Measurements from ENCODE around the gene DAPK1. TPM values are rescaled to one million over a fixed set of nuclear protein-coding genes. Genes with fewer than 3 reads are reported as not detected.

Gene DAPK1
- total and polyA plus RNA-seq, 10 of the 15 experiments (the other 5 are each of a cell fraction or from before 2014, with no cell fraction given) = 8.2 to 94.7 (median 51.6) TPM

DNA sequence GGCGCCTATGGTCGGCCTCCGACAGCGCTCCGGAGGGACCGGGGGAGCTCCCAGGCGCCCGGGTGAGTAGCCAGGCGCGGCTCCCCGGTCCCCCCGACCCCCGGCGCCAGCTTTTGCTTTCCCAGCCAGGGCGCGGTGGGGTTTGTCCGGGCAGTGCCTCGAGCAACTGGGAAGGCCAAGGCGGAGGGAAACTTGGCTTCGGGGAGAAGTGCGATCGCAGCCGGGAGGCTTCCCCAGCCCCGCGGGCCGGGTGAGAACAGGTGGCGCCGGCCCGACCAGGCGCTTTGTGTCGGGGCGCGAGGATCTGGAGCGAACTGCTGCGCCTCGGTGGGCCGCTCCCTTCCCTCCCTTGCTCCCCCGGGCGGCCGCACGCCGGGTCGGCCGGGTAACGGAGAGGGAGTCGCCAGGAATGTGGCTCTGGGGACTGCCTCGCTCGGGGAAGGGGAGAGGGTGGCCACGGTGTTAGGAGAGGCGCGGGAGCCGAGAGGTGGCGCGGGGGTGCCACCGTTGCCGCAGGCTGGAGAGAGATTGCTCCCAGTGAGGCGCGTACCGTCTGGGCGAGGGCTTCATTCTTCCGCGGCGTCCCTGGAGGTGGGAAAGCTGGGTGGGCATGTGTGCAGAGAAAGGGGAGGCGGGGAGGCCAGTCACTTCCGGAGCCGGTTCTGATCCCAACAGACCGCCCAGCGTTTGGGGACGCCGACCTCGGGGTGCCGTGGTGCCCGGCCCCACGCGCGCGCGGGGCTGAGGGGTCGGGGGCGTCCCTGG lies 561 bp downstream of the DAPK1 start:
- Histone ChIP-seq H3K4me3 (peak overlapping the region; percentile 82), H3K4me2 (ENCODE audit: control insufficient read depth, insufficient read depth) (peak overlapping the region; percentile 62), H3K27ac (ENCODE audit: control insufficient read depth, insufficient read depth) (peak overlapping the region; percentile 85), H3K79me2 (ENCODE audit: control insufficient read depth, insufficient read depth, low read length) (peaks cover 59% of the 10 kb centered on the region), H4K20me1 (ENCODE audit: control insufficient read depth, insufficient read depth) (no peaks in the 10 kb centered on the region), H3K9me3 (replicated peaks; ENCODE audit: control insufficient read depth, insufficient read depth, low read length) (no peaks in the 10 kb centered on the region), H3K36me3 (ENCODE audit: control insufficient read depth in 2 of 2, insufficient read depth in 2 of 2, low read length in 1 of 2) (0 out of 4 replicates have a peak, but pooled peaks cover 0 to 3% of the 10 kb centered on the region in 2 experiments), H3K9ac (ENCODE audit: control insufficient read depth, insufficient read depth, low read length) (peak overlapping the region; percentile 87), H3K4me1 (ENCODE audit: control insufficient read depth, insufficient read depth, low read length) (peaks cover 11% of the 10 kb centered on the region), H2AFZ (ENCODE audit: control insufficient read depth, low read depth, low read length) (peak overlapping the region; percentile 74), H3K27me3 (replicated peaks in 1 of 2; ENCODE audit: control insufficient read depth in 2 of 2, insufficient read depth in 2 of 2, low read length in 1 of 2) (no peaks in the 10 kb centered on the region)
- DNase-seq (ENCODE audit: low read depth, low spot score) (no peak), ATAC-seq (peak; percentile 39), FAIRE-seq (no peak)
- POLR2A ChIA-PET = interaction anchor here (0.8 to 4.2 kb wide), 10 partner anchors 15 to 311 kb away, joined by 3 to 32 read pairs (median 6); no protein-coding TSS in a partner anchor
- in situ Hi-C loops (cut with MboI) = no loop called here
- SMC1A ChIA-PET (ENCODE audit: uncharacterized antibody, unreplicated experiment) = interaction anchor here (0.6 to 4.6 kb wide), 21 partner anchors 12 to 165 kb away, joined by 3 to 43 read pairs (median 5); no protein-coding TSS in a partner anchor
- BruUV-seq (replicated peaks) = no TSS peak
- CTCF ChIA-PET = interaction anchor here (0.7 to 2.0 kb wide), 16 partner anchors 14 to 165 kb away, joined by 3 to 14 read pairs (median 5); no protein-coding TSS in a partner anchor
- RAD21 ChIA-PET (ENCODE audit: unreplicated experiment) = interaction anchor here (0.6 to 3.9 kb wide), 23 partner anchors 14 to 165 kb away, joined by 3 to 59 read pairs (median 4); no protein-coding TSS in a partner anchor
- intact Hi-C loops (cut with micrococcal nuclease; ENCODE audit: unreplicated experiment) = loop anchor here (2.0 kb wide), 1 partner anchor 161 kb away; no protein-coding TSS in a partner anchor
- 10% methylated on average over 59 of the region's 80 CpGs for WGBS (ENCODE audit: insufficient coverage, insufficient replicate concordance, low lambda C conversion rate, missing lambda C conversion rate)
- TF ChIP-seq POLR2A (IDR thresholded peaks at IDR 0.05; ENCODE audit: low read depth, low read length) = peak; percentile 67
- TF ChIP-seq MEF2B (IDR thresholded peaks at IDR 0.05; ENCODE audit: partially characterized antibody, poor library complexity, severe bottlenecking) = peak; percentile 9
- no peak for TF ChIP-seq NFYA (IDR thresholded peaks at IDR 0.05; ENCODE audit: borderline replicate concordance, low read depth, low read length)
- TF ChIP-seq, protein P1, sequence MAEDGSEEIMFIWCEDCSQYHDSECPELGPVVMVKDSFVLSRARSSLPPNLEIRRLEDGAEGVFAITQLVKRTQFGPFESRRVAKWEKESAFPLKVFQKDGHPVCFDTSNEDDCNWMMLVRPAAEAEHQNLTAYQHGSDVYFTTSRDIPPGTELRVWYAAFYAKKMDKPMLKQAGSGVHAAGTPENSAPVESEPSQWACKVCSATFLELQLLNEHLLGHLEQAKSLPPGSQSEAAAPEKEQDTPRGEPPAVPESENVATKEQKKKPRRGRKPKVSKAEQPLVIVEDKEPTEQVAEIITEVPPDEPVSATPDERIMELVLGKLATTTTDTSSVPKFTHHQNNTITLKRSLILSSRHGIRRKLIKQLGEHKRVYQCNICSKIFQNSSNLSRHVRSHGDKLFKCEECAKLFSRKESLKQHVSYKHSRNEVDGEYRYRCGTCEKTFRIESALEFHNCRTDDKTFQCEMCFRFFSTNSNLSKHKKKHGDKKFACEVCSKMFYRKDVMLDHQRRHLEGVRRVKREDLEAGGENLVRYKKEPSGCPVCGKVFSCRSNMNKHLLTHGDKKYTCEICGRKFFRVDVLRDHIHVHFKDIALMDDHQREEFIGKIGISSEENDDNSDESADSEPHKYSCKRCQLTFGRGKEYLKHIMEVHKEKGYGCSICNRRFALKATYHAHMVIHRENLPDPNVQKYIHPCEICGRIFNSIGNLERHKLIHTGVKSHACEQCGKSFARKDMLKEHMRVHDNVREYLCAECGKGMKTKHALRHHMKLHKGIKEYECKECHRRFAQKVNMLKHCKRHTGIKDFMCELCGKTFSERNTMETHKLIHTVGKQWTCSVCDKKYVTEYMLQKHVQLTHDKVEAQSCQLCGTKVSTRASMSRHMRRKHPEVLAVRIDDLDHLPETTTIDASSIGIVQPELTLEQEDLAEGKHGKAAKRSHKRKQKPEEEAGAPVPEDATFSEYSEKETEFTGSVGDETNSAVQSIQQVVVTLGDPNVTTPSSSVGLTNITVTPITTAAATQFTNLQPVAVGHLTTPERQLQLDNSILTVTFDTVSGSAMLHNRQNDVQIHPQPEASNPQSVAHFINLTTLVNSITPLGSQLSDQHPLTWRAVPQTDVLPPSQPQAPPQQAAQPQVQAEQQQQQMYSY (CRISPR knock-in tag; IDR thresholded peaks at IDR 0.05) = no peak
- no peak for TF ChIP-seq PAX8 (IDR thresholded peaks at IDR 0.05)
- 0 out of 2 replicates have a peak, but pooled peaks have one; percentile 34 for TF ChIP-seq SMARCA5 (IDR thresholded peaks at IDR 0.05)
- peak; percentile 82 for TF ChIP-seq HDAC6 (IDR thresholded peaks at IDR 0.05; ENCODE audit: unreplicated experiment)
- 0 out of 2 replicates have a peak, but pooled peaks have one; percentile 16 for TF ChIP-seq EED (IDR thresholded peaks at IDR 0.05; ENCODE audit: low read depth)
- TF ChIP-seq IKZF2 (IDR thresholded peaks at IDR 0.05) = 0 out of 4 replicates have a peak, but pooled peaks of 1 of the 2 experiments have one; percentile 16
- TF ChIP-seq SMC3 (IDR thresholded peaks at IDR 0.05; ENCODE audit: borderline replicate concordance, low read length) = no peak
- peak in 1 of 3 experiments; percentile 23; a peak in 2 of 6 replicates for TF ChIP-seq CTCF (IDR thresholded peaks at IDR 0.05 in 2 of 3, conservative IDR thresholded peaks at IDR 0.05 in 1 of 3; ENCODE audit: control insufficient read depth in 2 of 3, extremely low read depth in 1 of 3, insufficient read depth in 1 of 3, low read depth in 3 of 3, low read length in 3 of 3)
- TF ChIP-seq RAD21 (IDR thresholded peaks at IDR 0.05; ENCODE audit: insufficient read depth, low read depth, low read length) = 0 out of 2 replicates have a peak, but pooled peaks have one; percentile 12
- 0 out of 2 replicates have a peak, but pooled peaks have one; percentile 23 for TF ChIP-seq LARP7 (IDR thresholded peaks at IDR 0.05)
- TF ChIP-seq YY1 (IDR thresholded peaks at IDR 0.05; ENCODE audit: low read depth, low read length) = 0 out of 2 replicates have a peak, but pooled peaks have one; percentile 4
